HepG2 (cell line): ENCODE measurements around the gene TPST1. TPM values are rescaled to one million over a fixed set of nuclear protein-coding genes. Genes with fewer than 3 reads are reported as not detected.
A peak's percentile ranks its signal among the peaks of the same experiment; 100 is the strongest.

Source experiments
- ATAC-seq: fragments of 200-7000 bp; cut with Tn5 transposase; 3 replicates; pipeline ENCODE4 v1.9.1; 2020; ENCODE audit warnings: mild to moderate bottlenecking, moderate library complexity
- BruUV-seq: library from RNA; stranded (reverse); fragments of 400-500 nt; replicated peaks from 2 replicates; lab custom pipeline; 2021; lab: Mats Ljungman, UMichigan
- CTCF ChIA-PET: fragments of 300-600 bp; formaldehyde crosslinking; extraction: SDS; loops from one replicate; lab custom pipeline; 2021; ENCODE audit warnings: low total read pairs, inconsistent platforms, low intra/inter-chr PET ratio; lab: Yijun Ruan, JAX
- POLR2A ChIA-PET: fragments of 350-600 bp; sonication (Branson Sonifier 250); formaldehyde crosslinking; loops from one replicate; lab custom pipeline; 2020; ENCODE audit warnings: antibody characterized with exemption, inconsistent platforms; lab: Yijun Ruan, JAX
- DNase-seq: peaks from one replicate; pipeline ENCODE4 v3.0.0-alpha.2; 2015; ENCODE audit warnings: low spot score
- FAIRE-seq: peaks from 3 replicates; lab custom pipeline; 2011; peaks lifted over from hg19 to GRCh38; lab: Jason Lieb, UNC
- H2AFZ ChIP-seq: one replicate; pipeline ENCODE4 v1.6.1; 2011; ENCODE audit warnings: low read length, inconsistent platforms
- H3K27ac ChIP-seq: fragments of 300-600 bp; 3 replicates; pipeline ENCODE4 v1.8.0; 2011; ENCODE audit warnings: mixed run types, mild to moderate bottlenecking, mixed read lengths, low read length, inconsistent platforms; ENCODE audit not compliant: insufficient read depth; ENCODE audit errors: extremely low read length
- H3K27me3 ChIP-seq, 2 experiments: fragments of 200-600 bp in 1 of 2; 2 replicates in 1 of 2; 3 replicates in 1 of 2; pipeline versions ENCODE4 v1.6.0 to v1.8.0; 2011; ENCODE audit warnings: low read length in 2 of 2, mild to moderate bottlenecking in 2 of 2, moderate library complexity in 2 of 2, inconsistent platforms in 1 of 2; ENCODE audit not compliant: insufficient read depth in 2 of 2, control insufficient read depth in 1 of 2
- H3K36me3 ChIP-seq, 2 experiments: fragments of 200-600 bp in 1 of 2; replicated peaks in 1 of 2; 2 replicates in 1 of 2; 3 replicates in 1 of 2; pipeline versions ENCODE4 v1.5.1 to v1.8.0; 2011; ENCODE audit warnings: low read length in 2 of 2, inconsistent platforms in 1 of 2; ENCODE audit not compliant: insufficient read depth in 2 of 2, control insufficient read depth in 1 of 2
- H3K4me1 ChIP-seq: 2 replicates; pipeline ENCODE4 v1.5.1; 2012; ENCODE audit warnings: low read length, inconsistent platforms; ENCODE audit not compliant: insufficient read depth
- H3K4me2 ChIP-seq: 2 replicates; pipeline ENCODE4 v1.6.0; 2011; ENCODE audit warnings: low read depth, low read length, inconsistent platforms
- H3K4me3 ChIP-seq, 3 experiments: fragments of 200-600 bp in 1 of 3; sonication (generic), shearing (Covaris generic) in 1 of 3; replicated peaks in 1 of 3; 2 replicates each; pipeline ENCODE4 v1.5.1; 2011 to 2016; ENCODE audit warnings: low read length in 3 of 3, inconsistent platforms in 2 of 3, low read depth in 2 of 3, mild to moderate bottlenecking in 2 of 3, control low read depth in 1 of 3, mixed read lengths in 1 of 3; ENCODE audit not compliant: insufficient read depth in 1 of 3
- H3K79me2 ChIP-seq: one replicate; pipeline ENCODE4 v1.6.1; 2011; ENCODE audit warnings: low read length, inconsistent platforms; ENCODE audit not compliant: insufficient read depth
- H3K9ac ChIP-seq: 2 replicates; pipeline ENCODE4 v1.6.0; 2011; ENCODE audit warnings: mild to moderate bottlenecking, low read depth, low read length, inconsistent platforms; ENCODE audit not compliant: insufficient read depth
- H3K9me3 ChIP-seq: 2 replicates; pipeline ENCODE4 v1.5.1; 2012; ENCODE audit warnings: mild to moderate bottlenecking, low read length
- H4K20me1 ChIP-seq: 2 replicates; pipeline ENCODE4 v1.6.0; 2011; ENCODE audit warnings: inconsistent platforms, mild to moderate bottlenecking, low read length, moderate library complexity; ENCODE audit not compliant: insufficient read depth
- HCFC1 ChIP-seq: fragments of 150-350 bp; IDR thresholded peaks from 2 replicates; pipeline ENCODE4 v1.6.1; 2014; ENCODE audit warnings: low read depth, low read length
- SNAPC5 ChIP-seq: sonication (generic); formaldehyde crosslinking; IDR thresholded peaks from 2 replicates; pipeline ENCODE4 v1.8.1; 2023; ENCODE audit warnings: mild to moderate bottlenecking, missing genetic modification reagents, borderline replicate concordance
- ZNF703 ChIP-seq: sonication (generic); formaldehyde crosslinking; IDR thresholded peaks from 2 replicates; pipeline ENCODE4 v1.5.1; 2020; ENCODE audit warnings: missing genetic modification reagents, mild to moderate bottlenecking, moderate library complexity, borderline replicate concordance
- WGBS: methylation state at CpG from one replicate; pipeline ENCODE4 v1.1.6; 2017; ENCODE audit warnings: low lambda C conversion rate; 5-methylcytosine and 5-hydroxymethylcytosine counted together
- in situ Hi-C: cut with HindIII; loops from 2 replicates; pipeline ENCODE4 v1.10.0; 2017; ENCODE audit warnings: low pct_unique_long_range_greater_than_20kb; ENCODE audit not compliant: extremely low pct_ligation_motif_present
- intact Hi-C: fragments of 100-400 bp; cut with micrococcal nuclease; formaldehyde crosslinking; loops from one replicate; pipeline ENCODE4 v1.10.0; 2022; ENCODE audit not compliant: unreplicated experiment
- polyA plus RNA-seq, 8 experiments: library from polyadenylated mRNA; depleted of rRNA in 3 of 8; stranded (reverse) in 7 of 8; unstranded in 1 of 8; fragments of >200 nt; fragmentation: Illumina TruSeq in 4 of 8; extraction: Trizol in 4 of 8; gene quantifications; 2 replicates each; pipeline versions ENCODE4 v1.2.1 to v1.2.3, GENCODE V29; 2011 to 2016; ENCODE audit warnings: low read depth in 4 of 8, missing spikeins in 1 of 8, mixed read lengths in 1 of 8; ENCODE audit not compliant: insufficient read depth in 1 of 8
- total RNA-seq, 5 experiments: library from RNA; depleted of rRNA; stranded (reverse); fragments of >200 nt; fragmentation: Illumina TruSeq; extraction: Trizol; gene quantifications; 2 replicates each; pipeline ENCODE4 v1.2.3, GENCODE V29; 2016; ENCODE audit warnings: low read depth in 1 of 5

TPST1 gene
- total and polyA plus RNA-seq, 2 of the 13 experiments (the other 11 are each of a cell fraction or from before 2014, with no cell fraction given), result 24.3 to 34.1 TPM

GRCh38 chr7:66308411-66308810, 103.3 kb downstream of the TPST1 start:
- CTCF ChIA-PET, result no interaction called here

GRCh38 chr7:66310620-66311019, 105.5 kb downstream of the TPST1 start:
- Histone ChIP-seq H3K4me3 (no peak overlapping the region), H2AFZ (no peak overlapping the region), H3K9ac (no peak overlapping the region), H3K9me3 (no peaks in the 10 kb centered on the region), H3K27ac (no peak overlapping the region), H3K4me1 (peaks cover 70% of the 10 kb centered on the region), H3K27me3 (no peaks in the 10 kb centered on the region), H3K36me3 (no peaks in the 10 kb centered on the region), H3K4me2 (no peak overlapping the region), H3K79me2 (no peaks in the 10 kb centered on the region), H4K20me1 (no peaks in the 10 kb centered on the region)
- no peak for DNase-seq
- ATAC-seq, result no peak
- no TSS peak for BruUV-seq
- FAIRE-seq, result no peak
- in situ Hi-C loops (no loop called here), intact Hi-C loops (no loop called here)
- ChIA-PET POLR2A (no interaction called here), CTCF (no interaction called here)
- TF ChIP-seq HCFC1 (no peak), ZNF703 (CRISPR knock-in tag) (no peak)
- 98% methylated on average over 2 of the region's 2 CpGs for WGBS

More at GRCh38 chr7:66308411-66308810, 103.3 kb downstream of the TPST1 start:
- no peak for FAIRE-seq
- Histone ChIP-seq H2AFZ (no peak overlapping the region), H3K27ac (peak overlapping the region; percentile 64), H3K4me2 (peak overlapping the region; percentile 51), H3K4me1 (peaks cover 66% of the 10 kb centered on the region), H3K9me3 (no peaks in the 10 kb centered on the region), H3K9ac (peak overlapping the region; percentile 39), H4K20me1 (no peaks in the 10 kb centered on the region), H3K36me3 (no peaks in the 10 kb centered on the region), H3K27me3 (no peaks in the 10 kb centered on the region), H3K79me2 (peaks cover 3% of the 10 kb centered on the region), H3K4me3 (no peak overlapping the region)
- intact Hi-C loops, result no loop called here
- WGBS, result 97% methylated on average over 3 of the region's 3 CpGs
- ATAC-seq, result no peak; the same call in 2 of the 3 replicates
- no peak for DNase-seq
- no TSS peak for BruUV-seq
- in situ Hi-C loops, result no loop called here
- POLR2A ChIA-PET, result interaction anchor here (0.6 to 1.4 kb wide), 2 partner anchors 108 to 186 kb away, joined by 3 read pairs; no protein-coding TSS in a partner anchor
- TF ChIP-seq SNAPC5, result no peak
